Measurements from ENCODE around the gene ELK3.

The ELK3 gene

DNA sequence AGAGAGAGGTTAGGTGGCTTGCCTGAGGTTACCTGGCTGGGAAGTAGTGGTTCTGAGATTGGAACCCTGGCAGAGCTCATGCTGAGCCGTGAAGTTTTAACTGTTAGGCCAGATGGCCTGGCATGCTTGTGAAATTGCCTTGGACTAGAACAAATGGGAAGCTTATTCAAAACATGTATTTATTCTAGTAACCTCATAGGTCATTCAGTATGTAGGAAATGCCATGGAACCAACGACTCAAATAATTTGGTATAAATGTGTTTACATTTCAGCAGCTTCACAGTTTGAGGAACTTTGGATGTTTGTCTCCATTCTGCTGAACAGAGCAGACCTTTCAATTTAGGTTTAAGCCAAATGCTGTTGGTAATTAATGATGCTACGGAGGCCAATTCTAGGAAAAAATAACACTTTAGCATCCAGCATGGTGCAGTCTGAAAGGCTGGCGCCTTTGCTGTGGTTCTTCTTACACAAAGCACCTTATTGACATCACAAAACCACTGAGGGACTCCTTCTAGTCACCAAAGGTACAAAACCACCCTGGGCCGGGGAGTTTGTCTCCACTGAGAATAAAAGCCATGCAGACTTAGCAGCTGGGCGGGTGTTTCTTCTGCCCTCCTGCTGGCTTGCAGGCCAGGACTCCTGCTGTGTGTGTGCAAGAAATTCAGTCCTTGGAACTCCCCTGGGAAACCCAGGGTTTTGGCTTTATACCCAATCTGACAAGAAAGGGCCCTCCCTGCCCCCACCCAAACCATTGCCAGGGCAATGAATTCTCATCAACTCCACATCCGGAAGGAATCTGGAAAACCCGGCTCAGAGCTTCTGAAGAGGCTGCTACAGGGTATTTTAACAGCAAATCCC lies 64.2 kb downstream of the ELK3 start:
- DNase-seq (ENCODE audit: low spot score): no peak

DNA sequence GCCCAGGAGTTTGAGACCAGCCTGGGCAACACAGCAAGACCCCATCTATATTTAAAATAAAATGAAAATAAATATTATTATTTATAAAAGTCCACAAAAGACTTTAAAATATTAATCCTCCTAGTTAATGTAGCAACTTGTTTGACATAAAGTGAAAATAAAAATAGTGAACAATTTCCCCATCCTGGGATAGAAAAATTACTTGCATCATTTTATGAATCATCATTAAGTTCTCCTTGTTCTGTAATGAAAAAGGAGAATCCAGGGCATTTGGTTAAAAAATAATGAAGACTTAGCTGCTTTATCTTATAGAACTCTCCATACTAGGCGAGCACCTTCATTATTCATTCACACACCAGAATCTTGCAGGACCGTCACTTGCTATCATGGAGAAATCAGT lies 66.1 kb downstream of the ELK3 start:
- no peak for DNase-seq (ENCODE audit: low spot score)

DNA sequence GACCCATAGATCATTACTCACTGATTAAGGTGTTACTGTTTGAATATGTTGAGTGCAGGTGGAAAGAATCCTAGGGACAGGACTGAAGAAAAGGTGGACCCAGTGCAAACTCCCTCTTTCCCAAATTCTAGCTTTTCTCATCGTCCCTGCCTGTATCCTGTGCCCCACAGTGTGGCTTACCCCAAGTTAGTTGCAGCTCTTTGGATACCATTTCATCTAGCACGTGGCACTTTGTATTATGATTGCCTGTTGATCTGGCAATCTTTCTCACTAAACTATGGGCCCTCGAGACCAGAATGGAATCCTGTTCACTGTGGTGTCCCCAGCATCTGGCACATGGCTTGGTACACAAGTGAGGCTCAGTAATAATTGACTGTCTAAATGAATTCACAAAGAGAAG lies 66.5 kb downstream of the ELK3 start:
- no peak for DNase-seq (ENCODE audit: low spot score)

DNA sequence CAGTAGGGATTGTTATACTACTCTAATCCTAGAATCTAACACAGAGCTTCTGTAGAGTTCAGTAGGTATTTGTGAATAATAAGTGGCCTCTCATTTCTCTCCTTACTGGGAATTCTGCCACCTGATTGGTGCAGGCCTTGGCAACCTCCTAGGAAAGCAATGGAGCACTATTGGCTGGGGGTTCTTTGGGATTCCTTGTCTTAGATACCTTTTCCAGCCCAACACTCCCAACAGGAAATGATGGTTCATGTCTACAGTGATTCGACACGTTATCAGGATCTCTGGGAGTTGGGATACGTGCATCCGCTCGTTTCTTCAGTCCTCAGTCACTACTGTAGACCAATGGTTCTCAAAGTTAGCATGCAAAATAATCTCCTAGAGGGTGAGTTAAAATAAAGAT lies 67.4 kb downstream of the ELK3 start:
- DNase-seq (ENCODE audit: low spot score): no peak

DNA sequence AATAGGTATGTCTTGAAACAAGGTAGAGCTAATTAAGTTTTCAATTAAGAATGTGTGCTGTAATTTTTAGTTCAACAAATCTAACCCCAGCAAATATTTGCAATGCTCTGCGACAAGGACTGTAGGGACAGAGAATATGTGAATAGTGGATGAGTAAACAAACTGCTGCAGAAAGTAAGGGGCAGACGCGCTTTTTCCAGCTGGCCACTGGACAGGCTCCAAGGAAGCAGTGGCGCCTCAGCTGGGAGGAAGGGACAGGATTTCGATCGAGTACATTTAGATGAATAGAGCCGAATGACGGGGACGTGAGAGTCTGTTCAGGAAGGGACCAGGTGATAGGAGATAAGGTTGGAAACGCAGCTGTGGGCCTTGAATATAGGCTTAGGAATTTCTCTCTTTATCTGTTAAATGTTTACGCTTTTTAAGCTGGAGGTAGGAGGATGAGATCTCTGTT lies 69.3 kb downstream of the ELK3 start:
- no peak for DNase-seq (ENCODE audit: low spot score)

DNA sequence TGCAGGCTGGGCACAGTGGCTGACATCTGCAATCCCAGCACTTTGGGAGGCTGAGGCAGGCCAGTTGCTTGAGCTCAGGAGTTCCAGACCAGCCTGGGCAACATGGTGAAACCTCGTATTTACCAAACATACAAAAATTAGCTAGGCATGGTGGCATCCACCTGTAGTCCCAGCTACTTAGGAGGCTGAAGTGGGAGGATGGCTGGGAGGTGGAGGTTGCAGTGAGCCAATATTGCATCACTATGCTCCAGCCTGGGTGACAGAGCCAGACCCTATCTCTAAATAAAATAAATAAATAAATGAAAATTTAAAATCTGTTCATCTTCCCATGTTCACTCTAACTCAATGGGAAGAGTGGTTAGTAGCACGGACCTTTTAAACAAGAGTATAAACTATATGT lies 71.2 kb downstream of the ELK3 start:
- DNase-seq (ENCODE audit: low spot score): no peak

DNA sequence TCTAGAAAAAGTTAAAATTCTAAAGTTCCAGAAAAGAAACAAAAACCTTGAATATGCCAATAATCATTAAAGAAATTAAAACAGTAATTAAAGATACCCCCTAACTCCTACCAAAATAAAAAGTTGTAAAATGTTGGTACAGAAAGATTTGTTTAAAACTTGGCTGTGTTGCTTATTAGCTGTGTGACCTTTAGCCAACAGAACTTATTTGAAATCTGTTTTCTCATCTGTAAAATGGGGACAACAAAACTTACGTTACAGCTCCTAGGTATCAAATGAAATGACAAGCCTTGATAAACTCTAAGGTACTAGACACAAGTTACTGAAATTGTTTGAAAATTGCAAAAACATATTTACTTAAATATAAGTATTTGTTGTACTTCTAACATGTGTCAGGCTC lies 71.7 kb downstream of the ELK3 start:
- no peak for DNase-seq (ENCODE audit: low spot score)

DNA sequence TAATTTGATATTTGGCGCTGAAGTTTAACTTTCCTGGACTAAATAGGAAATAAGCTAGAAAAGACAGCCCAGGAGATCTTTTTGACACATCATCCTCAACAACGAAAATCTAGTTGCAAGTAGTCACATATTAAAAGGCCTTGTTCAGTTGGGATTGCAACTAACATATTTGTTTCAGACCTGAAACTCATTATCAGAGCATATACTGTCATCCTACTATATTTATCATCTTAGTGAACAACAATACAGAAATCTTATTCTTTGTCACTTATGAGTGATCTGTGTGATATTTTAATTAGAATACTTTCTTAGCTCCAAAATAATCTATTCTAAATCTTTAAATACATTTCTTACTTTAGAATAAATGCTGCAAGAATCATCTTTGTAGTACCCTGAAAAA lies 72.1 kb downstream of the ELK3 start:
- no peak for DNase-seq (ENCODE audit: low spot score)

DNA sequence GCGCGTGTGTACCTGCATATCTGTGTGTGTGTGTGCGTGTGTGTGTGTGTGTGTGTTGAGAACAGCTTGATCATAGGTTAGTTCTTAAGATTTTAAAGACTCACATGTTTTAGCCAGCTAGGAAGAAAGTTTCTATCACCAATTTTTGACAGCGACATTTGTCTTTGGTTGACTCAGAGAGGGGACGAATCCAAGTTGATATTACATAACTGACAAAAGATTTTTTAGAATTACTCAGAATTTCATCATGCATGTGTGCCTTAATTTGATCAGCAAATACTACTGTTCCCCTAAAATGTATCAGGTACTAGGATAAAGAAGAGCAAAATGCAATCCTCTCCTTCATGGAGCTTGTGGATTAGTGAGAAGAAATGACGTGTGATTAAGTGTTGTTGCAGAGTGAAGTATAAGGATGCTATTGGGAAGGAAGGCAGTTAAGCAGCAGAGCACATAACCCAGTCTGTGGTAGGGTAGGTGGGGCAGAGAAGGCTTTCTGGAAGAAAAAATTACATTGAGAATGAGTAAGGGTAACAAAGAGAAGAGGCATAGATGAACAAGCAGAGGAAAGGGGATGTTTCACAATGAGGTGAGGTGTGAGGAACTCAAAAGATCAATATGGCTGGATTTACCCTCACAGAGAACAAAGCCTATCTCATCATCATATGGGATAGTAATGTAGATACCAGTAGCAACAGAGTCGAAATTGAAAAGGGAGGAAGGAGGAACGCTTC lies 77.5 kb downstream of the ELK3 start:
- no peak for DNase-seq (ENCODE audit: low spot score)

DNA sequence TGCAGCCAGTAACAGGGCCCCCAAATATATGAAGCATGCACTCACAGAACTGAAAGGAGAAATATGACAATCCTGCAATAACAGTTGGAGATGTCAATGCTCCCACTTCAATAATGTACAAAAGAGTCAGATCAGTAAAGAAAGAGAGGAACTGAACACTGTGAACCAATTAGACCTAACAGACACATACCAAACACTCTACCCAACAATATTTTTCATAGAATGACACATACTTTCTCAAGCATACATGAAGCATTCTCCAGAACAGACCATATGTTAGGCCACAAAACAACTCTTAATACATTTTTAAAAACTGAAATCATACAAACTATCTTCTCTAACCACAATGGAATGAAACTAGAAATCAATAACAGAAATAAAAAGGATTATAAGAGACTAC lies 80.2 kb downstream of the ELK3 start:
- no peak for DNase-seq (ENCODE audit: low spot score)

DNA sequence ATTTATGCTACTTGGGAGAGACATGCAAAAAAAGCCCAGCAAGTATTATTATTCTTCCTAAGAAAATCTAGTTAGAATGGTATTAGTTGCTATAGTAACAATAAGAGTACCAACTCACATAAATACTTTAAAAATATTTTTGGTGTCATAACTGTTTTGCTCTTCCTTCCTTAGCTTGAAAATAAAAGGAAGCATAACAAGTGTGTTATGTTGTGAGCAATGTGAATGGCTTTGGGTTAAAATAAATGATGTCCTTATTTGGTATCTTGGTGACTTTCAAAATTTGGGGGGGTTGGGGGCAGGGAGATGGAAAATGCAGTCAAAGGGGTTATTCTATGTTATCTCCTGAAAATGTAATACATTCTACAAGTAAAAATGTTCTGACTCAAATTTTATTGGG lies 91.0 kb downstream of the ELK3 start:
- DNase-seq (ENCODE audit: low spot score): no peak

DNA sequence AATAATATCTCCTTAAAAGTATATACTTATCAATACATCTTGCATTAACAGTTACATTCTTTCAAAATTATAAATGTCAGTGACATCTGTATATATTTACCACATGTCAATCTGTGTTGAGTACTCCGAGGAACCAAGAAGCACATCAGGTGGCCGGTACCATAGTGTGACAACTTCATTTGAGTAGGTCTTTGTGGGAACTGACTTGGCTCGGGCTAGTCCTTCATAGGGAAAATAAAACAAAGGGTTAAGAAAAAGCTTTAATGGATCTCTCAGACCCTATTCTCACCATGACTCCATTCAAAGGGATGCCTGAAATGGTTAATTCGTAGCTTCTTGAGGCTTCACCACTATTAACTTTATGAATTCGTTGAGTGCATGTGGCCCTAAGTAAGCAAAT lies 94.9 kb downstream of the ELK3 start:
- DNase-seq (ENCODE audit: low spot score): no peak

DNA sequence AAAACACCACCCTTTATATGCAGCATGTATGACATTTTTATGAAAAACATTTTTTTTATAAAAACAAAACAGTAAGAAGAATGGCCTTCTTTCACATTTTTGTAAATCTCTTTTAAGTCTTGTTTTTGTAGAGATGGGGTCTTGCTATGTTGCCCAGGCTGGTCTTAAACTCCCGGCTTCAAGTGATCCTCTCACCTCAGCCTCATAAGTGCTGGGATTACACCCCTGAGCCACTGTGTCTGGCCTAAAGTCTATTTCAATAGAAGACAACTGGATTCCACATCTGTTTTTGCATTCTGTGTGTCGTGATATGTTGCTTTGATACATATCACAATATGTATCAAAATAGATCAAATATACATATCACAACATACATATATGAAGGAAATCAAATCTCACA lies 98.9 kb downstream of the ELK3 start:
- no peak for DNase-seq (ENCODE audit: low spot score)

DNA sequence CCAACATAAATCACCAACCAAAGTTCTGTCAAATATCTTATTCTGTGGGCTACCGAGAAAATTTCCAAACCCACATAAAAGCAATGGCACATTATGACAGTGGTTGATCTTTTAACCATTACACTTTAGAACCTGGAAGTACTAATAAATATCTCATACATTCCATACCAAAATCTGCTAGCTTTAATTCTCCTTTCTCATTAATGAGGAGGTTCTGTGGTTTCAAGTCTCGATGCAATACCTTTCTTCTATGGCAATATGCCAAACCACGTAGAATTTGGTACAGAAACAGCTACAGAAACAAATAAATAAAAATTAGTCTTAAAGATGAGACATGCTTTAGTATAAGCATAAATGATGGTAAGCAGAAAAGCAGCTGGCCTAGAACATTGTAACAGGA lies 100.7 kb downstream of the ELK3 start:
- DNase-seq (ENCODE audit: low spot score): no peak

DNA sequence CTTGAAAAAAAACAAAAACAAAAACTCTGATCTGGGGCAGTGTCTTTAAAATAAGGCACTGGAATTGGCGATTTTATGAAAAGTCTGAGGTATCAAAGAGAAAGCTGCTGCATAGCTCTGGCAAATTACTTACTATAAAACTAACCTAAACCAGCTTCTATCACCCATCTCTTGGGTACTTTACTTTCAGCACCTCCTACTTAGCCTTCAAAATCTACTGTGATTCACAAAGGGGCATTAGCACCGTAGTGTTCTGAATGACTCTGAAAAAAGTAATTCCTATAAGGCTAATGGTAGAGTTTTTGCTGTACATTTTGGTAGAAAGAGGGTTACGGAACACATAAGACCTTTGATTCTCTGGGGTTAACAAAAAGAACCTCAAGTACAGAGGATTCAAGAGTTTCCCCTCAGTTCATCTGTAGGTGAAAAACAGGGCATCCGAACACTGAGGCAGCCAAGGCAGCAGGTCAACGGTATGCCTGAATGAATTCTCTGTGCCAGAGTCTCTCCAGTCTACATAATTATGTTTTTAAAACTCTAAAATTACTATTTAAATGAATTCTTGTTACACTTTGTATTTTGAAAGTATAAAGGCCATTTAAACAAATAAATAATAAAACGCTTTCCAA lies 101.5 kb downstream of the ELK3 start:
- no peak for DNase-seq (ENCODE audit: low spot score)

DNA sequence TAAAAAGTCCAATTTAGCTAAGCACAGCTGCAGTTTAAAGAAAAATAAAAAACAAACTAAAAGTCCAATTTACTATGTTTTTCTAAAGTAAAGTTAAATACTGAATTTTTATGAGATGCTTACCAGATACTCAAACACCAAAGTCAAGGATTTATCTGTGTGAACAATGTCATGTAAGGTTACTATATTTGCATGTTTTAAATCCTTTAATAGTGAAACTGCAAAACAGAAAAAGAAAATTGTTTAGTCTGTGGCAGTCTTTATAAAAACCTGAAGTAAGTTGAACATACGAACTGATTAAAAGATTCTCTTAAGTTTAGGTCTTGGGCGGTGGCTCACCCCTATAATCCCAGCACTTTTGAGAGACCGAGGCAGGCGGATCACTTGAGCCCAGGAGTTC lies 103.3 kb downstream of the ELK3 start:
- no peak for DNase-seq (ENCODE audit: low spot score)

DNA sequence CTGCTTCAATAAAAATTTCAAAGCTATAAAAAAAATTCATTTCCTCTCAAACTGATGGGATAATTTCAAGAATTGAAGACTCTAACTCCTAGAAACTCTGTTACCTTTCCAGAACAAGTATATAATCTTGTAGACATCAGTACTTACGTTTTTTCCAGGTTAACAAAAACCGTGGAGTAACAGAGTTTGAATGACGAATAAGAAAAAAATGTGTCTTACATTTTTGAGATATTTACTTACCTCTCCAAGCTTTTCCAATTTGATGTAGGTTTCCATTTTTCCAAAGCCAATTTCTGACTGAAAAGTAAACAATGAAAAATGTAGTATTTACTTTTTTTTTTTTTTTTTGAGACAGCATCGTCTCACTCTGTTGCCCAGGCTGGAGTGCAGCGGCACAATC lies 105.9 kb downstream of the ELK3 start:
- no peak for DNase-seq (ENCODE audit: low spot score)

DNA sequence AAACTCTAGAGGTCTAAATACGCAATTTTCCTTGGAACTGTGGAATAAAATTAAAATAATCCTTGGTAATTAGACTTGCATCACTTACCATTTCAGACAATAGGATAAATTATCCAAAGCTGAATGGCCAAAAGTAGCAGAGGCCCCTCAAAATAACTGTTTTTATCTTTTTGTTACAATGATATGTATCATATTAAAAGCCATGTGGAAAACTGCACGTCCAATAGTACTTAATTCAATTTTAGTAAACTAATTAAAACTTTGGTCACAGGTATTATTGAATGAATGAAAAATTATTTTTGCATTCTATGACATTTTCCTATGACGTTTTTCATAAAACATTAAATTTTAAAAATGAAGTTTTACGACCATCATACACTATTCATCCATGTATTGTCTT lies 107.6 kb downstream of the ELK3 start:
- no peak for DNase-seq (ENCODE audit: low spot score)

DNA sequence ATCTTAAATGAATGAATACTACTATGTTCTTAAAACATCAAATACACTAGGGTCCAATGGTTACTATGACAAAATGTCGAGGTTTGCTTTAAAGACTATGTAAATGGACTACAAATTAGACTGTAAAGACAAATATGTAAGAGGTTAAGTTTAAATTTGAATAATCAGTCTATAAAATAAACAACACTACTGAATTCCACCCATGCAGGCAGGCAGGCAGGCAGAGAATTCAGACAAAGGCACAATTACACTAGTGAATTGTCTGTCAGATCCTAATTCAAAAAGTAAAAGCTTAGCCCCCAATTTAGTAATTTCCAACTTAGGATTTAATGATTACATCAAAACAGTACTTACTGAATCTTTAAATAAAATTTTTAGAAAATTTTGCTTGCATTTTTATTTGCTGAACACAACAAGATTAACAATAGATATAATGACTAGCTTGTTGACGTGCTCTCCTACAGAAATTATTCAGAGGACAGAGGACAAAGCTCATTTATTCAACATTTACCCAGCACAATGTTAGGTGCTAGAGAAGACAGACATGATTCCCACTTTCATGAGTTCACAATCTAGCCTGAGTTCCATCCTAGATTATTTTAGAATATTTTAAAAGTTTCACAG lies 108.6 kb downstream of the ELK3 start:
- DNase-seq (ENCODE audit: low spot score): no peak

DNA sequence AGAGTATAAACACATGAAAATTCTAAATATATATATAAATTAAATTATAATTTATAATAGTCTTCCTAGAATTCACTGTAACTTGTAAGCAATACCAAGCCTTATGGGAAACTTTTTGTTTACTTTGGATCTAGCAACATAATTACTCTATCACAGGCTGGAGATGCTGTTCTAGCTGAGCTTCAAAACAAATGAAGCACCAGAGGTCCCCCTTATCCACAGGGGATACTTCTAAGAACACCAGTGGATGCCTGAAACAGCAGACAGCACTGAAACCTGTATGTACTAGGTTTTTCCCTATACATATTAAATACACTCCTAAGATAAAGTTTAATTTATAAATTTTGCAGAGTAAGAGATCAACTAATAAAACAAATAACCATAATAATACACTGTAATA lies 109.5 kb downstream of the ELK3 start:
- DNase-seq (ENCODE audit: low spot score): no peak

DNA sequence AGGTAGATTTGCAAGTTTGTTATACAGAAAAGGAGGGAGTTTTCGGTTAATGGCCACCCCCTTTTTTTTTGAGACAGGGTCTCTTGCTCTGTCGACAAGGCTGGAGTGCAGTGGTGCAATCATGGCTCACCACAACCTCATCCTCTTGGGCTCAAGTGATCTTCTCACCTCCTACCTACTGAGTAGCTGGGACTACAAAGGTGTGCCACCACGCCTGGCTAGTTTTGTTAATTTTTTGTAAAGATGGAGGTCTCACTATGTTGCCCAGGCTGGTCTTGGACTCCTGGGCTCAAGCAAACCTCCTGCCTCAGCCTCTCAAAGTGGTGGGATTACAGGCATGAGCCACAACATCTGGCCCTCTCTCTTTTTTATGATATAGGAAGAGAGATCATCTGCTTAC lies 111.5 kb downstream of the ELK3 start:
- no peak for DNase-seq (ENCODE audit: low spot score)

DNA sequence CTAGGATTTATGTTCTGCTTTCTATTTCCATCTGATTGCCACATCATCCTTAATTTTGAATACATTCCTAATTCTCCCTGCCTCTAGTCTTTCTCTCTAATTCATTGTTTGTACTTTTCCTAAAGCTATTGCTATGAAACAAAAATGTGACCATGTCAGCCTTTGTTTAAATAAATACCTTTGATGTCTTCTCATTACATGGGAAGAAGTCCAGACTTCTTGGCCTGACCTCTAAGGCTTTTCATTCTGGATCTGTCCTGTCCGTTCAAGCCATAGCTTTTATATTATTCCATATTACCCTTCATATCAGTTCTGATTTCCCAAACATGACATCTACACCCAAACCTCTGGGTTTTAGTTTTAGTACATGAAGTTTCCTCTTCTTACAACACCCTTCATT lies 114.7 kb downstream of the ELK3 start:
- DNase-seq (ENCODE audit: low spot score): no peak

DNA sequence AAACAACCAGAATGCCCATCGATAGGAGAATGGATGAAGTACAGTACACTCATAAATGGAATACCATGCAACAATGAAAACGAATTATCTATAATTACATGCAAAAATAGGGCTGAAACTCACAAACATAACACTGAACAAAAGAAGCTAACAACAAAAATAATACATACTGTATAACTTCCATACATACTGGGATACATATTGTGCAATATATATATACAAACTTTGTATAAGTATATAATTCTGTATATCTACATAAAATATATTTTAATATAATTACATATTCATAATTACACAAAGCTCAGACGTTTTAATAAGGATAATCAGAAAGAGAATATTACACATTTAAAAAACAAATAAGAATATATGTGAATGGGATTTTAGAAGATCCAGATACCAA lies 115.9 kb downstream of the ELK3 start:
- no peak for DNase-seq (ENCODE audit: low spot score)
